WI38 (cell line): Measurements from ENCODE around the gene SLC35C1.
A peak's percentile ranks its signal among the peaks of the same experiment; 100 is the strongest.

Experiments used
- H3K4me3 ChIP-seq: 2 replicates; pipeline ENCODE4 v1.5.1; 2011; ENCODE audit warnings: low read depth, mild to moderate bottlenecking, control low read depth, low read length
- CTCF ChIP-seq: IDR thresholded peaks from 2 replicates; pipeline ENCODE4 v1.5.1; 2012; ENCODE audit warnings: low read depth, mild to moderate bottlenecking, control low read depth, low read length

Gene SLC35C1

GRCh38 chr11:45801723-45802315, 3.1 kb upstream of the SLC35C1 start:
- H3K4me3 ChIP-seq = no peak overlapping the region
- no peak for TF ChIP-seq CTCF

DNA sequence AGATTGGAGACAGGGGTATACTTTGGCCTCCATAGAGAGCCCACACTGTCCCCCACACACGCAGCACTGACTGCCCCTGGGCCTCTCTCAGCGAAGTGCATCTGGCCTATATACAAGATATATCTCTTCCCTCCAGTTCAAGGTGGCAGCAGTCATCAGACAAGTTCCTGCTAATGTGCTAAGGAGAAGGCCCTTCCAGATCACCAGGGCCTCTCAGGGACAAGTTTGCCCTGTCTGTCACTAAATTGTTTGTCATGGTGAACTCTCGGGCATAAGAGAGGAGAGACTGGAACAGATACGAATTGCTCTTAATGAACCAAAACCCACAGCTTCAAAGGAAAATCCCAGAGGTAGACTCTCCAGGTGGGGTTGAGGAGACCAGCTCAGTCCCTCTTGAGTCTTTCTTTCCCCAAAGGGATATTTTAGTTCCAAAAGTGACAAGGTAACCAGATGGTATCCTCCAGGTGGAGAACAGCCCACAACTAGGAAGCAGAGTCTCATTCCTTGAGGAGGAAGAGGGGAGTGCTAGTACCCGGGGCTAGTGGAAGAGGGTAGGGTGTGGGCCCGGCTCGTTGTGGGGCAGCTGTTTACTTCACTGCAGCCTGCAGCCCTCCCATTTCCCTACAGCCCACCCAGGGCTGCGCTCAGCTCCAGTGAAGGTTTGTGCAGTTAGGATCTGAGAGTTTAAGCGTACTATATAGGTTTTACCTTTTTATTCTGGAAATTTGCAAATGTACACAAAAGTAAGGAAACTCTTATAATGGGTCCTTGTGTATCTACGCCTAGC, 2.2 kb upstream of the SLC35C1 start:
- no peak overlapping the region for H3K4me3 ChIP-seq

GRCh38 chr11:45803971-45804760, 783 bp upstream of the SLC35C1 start:
- peak overlapping the region; percentile 66 for H3K4me3 ChIP-seq
- TF ChIP-seq CTCF = no peak

More for the DNA sequence above, 2.2 kb upstream of the SLC35C1 start:
- TF ChIP-seq CTCF = no peak

- no peak for TF ChIP-seq CTCF
- H3K4me3 ChIP-seq = peak overlapping the region; percentile 66
These were observed 539 bp downstream of the SLC35C1 start for GRCh38 chr11:45805305-45806071.

GRCh38 chr11:45806072-45806933, 1.4 kb downstream of the SLC35C1 start:
- TF ChIP-seq CTCF = no peak
- H3K4me3 ChIP-seq = peak overlapping the region; percentile 66

- TF ChIP-seq CTCF = no peak
- peak overlapping the region; percentile 66 for H3K4me3 ChIP-seq
These were observed 2.2 kb downstream of the SLC35C1 start for GRCh38 chr11:45806937-45807791.
